Stimulated activated CD8-positive, alpha-beta memory T cell treated with anti-CD3 and anti-CD28 coated beads, Interleukin-4, amount 100 ng/mL, for 48 hours (primary cell): ENCODE measurements around the gene ALOX5AP.

ENCODE experiments used
- DNase-seq: peaks from one replicate; pipeline ENCODE4 v3.0.0-alpha.2; 2020

The ALOX5AP gene

GRCh38 chr13:30715372-30715756 lies 20.0 kb upstream of the ALOX5AP start:
- no peak for DNase-seq

GRCh38 chr13:30715837-30716236 lies 19.5 kb upstream of the ALOX5AP start:
- no peak for DNase-seq

GRCh38 chr13:30718661-30719524 lies 16.4 kb upstream of the ALOX5AP start:
- no peak for DNase-seq

- no peak for DNase-seq
Observed at GRCh38 chr13:30719525-30719914, 15.8 kb upstream of the ALOX5AP start.

- no peak for DNase-seq
Observed at GRCh38 chr13:30720172-30720869, 15.0 kb upstream of the ALOX5AP start.

GRCh38 chr13:30721936-30722335 lies 13.4 kb upstream of the ALOX5AP start:
- no peak for DNase-seq

- no peak for DNase-seq
Observed at GRCh38 chr13:30722361-30722760, 13.0 kb upstream of the ALOX5AP start.

GRCh38 chr13:30724778-30725177 lies 10.6 kb upstream of the ALOX5AP start:
- DNase-seq: no peak

GRCh38 chr13:30725326-30726085 lies 9.8 kb upstream of the ALOX5AP start:
- DNase-seq: no peak

- no peak for DNase-seq
Observed at GRCh38 chr13:30726192-30726591, 9.2 kb upstream of the ALOX5AP start.

- no peak for DNase-seq
Observed at GRCh38 chr13:30727491-30728355, 7.6 kb upstream of the ALOX5AP start.

GRCh38 chr13:30729801-30730200 lies 5.5 kb upstream of the ALOX5AP start:
- no peak for DNase-seq

- DNase-seq: no peak
Observed at GRCh38 chr13:30730526-30730925, 4.8 kb upstream of the ALOX5AP start.

GRCh38 chr13:30731361-30732045 lies 3.8 kb upstream of the ALOX5AP start:
- no peak for DNase-seq

GRCh38 chr13:30732046-30732390 lies 3.3 kb upstream of the ALOX5AP start:
- no peak for DNase-seq

- DNase-seq: no peak
Observed at GRCh38 chr13:30734439-30734838, 904 bp upstream of the ALOX5AP start.

- DNase-seq: no peak
Observed at GRCh38 chr13:30735872-30736175, 481 bp downstream of the ALOX5AP start.

- DNase-seq: no peak
Observed at GRCh38 chr13:30736461-30737320, 1.3 kb downstream of the ALOX5AP start.

- DNase-seq: no peak
Observed at GRCh38 chr13:30737511-30738337, 2.4 kb downstream of the ALOX5AP start.

- DNase-seq: no peak
Observed at GRCh38 chr13:30738526-30739236, 3.3 kb downstream of the ALOX5AP start.
